Measurements from ENCODE around the gene HBD.
"Not testable (repeated sequence)": the region's sequence is repeated elsewhere in the genome, so short reads cannot be mapped to it uniquely, and the experiment has no call there.

The HBD gene

GRCh38 chr11:5252192-5252918 is 18.1 kb upstream of the HBD start:
- no peak for DNase-seq

GRCh38 chr11:5251746-5252145 is 17.5 kb upstream of the HBD start:
- DNase-seq, result no peak

- no peak for DNase-seq
These were observed 16.4 kb upstream of the HBD start for GRCh38 chr11:5250543-5251204.

GRCh38 chr11:5249807-5250396 is 15.6 kb upstream of the HBD start, which contains the start of gene HBG1:
Gene HBG1 (minus strand): TSS chr11:5249857. CDS start chr11:5249804, 53 bp downstream.
- DNase-seq, result not testable (repeated sequence)

- not testable (repeated sequence) for DNase-seq
These were observed 14.2 kb upstream of the HBD start for GRCh38 chr11:5248498-5248897.

GRCh38 chr11:5247472-5248192 is 13.3 kb upstream of the HBD start:
- DNase-seq, result no peak

GRCh38 chr11:5246772-5247471 is 12.6 kb upstream of the HBD start:
- no peak for DNase-seq

- no peak for DNase-seq
These were observed 10.9 kb upstream of the HBD start for GRCh38 chr11:5245155-5245554.

- no peak for DNase-seq
These were observed 9.5 kb upstream of the HBD start for GRCh38 chr11:5243816-5244180.

- no peak for DNase-seq
These were observed 8.9 kb upstream of the HBD start for GRCh38 chr11:5242933-5243815.

- no peak for DNase-seq
These were observed 7.9 kb upstream of the HBD start for GRCh38 chr11:5242208-5242607.

GRCh38 chr11:5241458-5241857 is 7.2 kb upstream of the HBD start:
- DNase-seq, result no peak

GRCh38 chr11:5240458-5240857 is 6.2 kb upstream of the HBD start:
- DNase-seq, result no peak

- DNase-seq, result no peak
These were observed 5.8 kb upstream of the HBD start for GRCh38 chr11:5240056-5240455.

GRCh38 chr11:5239046-5239445 is 4.8 kb upstream of the HBD start:
- DNase-seq, result no peak

GRCh38 chr11:5238486-5238885 is 4.2 kb upstream of the HBD start:
- no peak for DNase-seq

GRCh38 chr11:5237420-5237819 is 3.1 kb upstream of the HBD start:
- DNase-seq, result no peak

- DNase-seq, result no peak
These were observed 1.2 kb upstream of the HBD start for GRCh38 chr11:5235364-5236095.

- DNase-seq, result no peak
These were observed 976 bp downstream of the HBD start for GRCh38 chr11:5233307-5233706.

- no peak for DNase-seq
These were observed 1.5 kb downstream of the HBD start for GRCh38 chr11:5232821-5233220.

GRCh38 chr11:5232176-5232575 is 2.1 kb downstream of the HBD start:
- DNase-seq, result no peak

All from stimulated activated naive CD4-positive, alpha-beta T cell (primary cell).